ENCODE data around the gene CTTN. TPM values are rescaled to one million over a fixed set of nuclear protein-coding genes. Genes with fewer than 3 reads are reported as not detected.

CTTN gene
- total and polyA plus RNA-seq, 9 of the 15 experiments (the other 6 are each of a cell fraction or from before 2014, with no cell fraction given) = 9.9 to 158 (median 99.7) TPM

DNA sequence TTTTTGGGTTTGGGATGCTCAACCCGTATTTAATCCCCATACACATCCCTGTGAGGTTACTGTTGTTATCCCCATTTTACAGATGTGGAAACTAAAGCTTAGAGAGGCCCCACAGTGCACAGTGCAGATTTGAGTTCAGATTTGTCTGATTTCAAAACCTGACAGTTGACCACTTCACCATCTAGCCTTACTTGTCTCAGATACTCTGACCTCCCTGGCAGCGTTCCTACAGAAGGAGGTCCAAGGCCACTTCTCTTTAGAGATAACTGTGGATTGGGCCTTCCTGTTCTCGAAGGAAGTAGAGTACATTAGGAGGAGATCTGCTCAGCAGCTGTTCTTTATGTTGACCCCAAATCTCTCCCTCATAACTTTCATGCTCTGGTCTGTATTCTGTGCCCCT is 46.7 kb upstream of the CTTN start:
- in situ Hi-C loops (cut with MboI) = no loop called here
- peaks cover 79% of the 10 kb centered on the region; the same call in 2 of the 3 replicates for H3K36me3 ChIP-seq (ENCODE audit: control insufficient read depth, insufficient read depth, low read length)
- ATAC-seq (no peak; the same call in 2 of the 3 replicates), DNase-seq (ENCODE audit: extremely low read depth in 1 of 4, low spot score in 3 of 4) (no peak), FAIRE-seq (no peak)
- peak; percentile 72 for TF ChIP-seq RBM25 (IDR thresholded peaks at IDR 0.05; ENCODE audit: low read depth, low read length, severe bottlenecking)
- TF ChIP-seq DDX20 (tag; IDR thresholded peaks at IDR 0.05; ENCODE audit: low read depth) = no peak
- TF ChIP-seq ZBTB2 (IDR thresholded peaks at IDR 0.05) = no peak
- peak; percentile 21 to 45; a peak in 1 of 4 replicates for TF ChIP-seq KDM1A (IDR thresholded peaks at IDR 0.05)
- H3K79me2 ChIP-seq (ENCODE audit: control insufficient read depth, insufficient read depth, low read length) = no peaks in the 10 kb centered on the region
- POLR2A ChIA-PET = no interaction called here
- no peak overlapping the region for H2AFZ ChIP-seq (ENCODE audit: low read depth, low read length)
- no peak overlapping the region for H3K4me2 ChIP-seq (ENCODE audit: insufficient read depth, low read length)
- H3K9me1 ChIP-seq (ENCODE audit: control insufficient read depth, insufficient read depth, low read length) = no peaks in the 10 kb centered on the region
- BruUV-seq (replicated peaks) = no TSS peak
- 48% methylated on average over 2 of the region's 3 CpGs for WGBS (ENCODE audit: insufficient coverage, low coverage, missing lambda C conversion rate)
- no peaks in the 10 kb centered on the region for H3K9me3 ChIP-seq (replicated peaks; ENCODE audit: control insufficient read depth, insufficient read depth, low read depth, low read length)
- H3K27ac ChIP-seq (ENCODE audit: extremely low read depth, low read depth, low read length) = no peak overlapping the region
- CTCF ChIA-PET (ENCODE audit: low intra/inter-chr PET ratio) = no interaction called here
- peak overlapping the region in 1 of 2 experiments; percentile 29; a peak in 1 of 4 replicates for H3K9ac ChIP-seq (ENCODE audit: insufficient read depth in 1 of 2, low read depth in 2 of 2, low read length in 2 of 2)
- no peak overlapping the region for H3K4me3 ChIP-seq
- peaks cover 3% of the 10 kb centered on the region in 2 experiments; a peak in 2 of 5 replicates for H3K4me1 ChIP-seq (replicated peaks in 1 of 2; ENCODE audit: control insufficient read depth in 2 of 2, insufficient read depth in 2 of 2, low read length in 2 of 2)
- H4K20me1 ChIP-seq (replicated peaks; ENCODE audit: control insufficient read depth, insufficient read depth, low read length) = 0 out of 2 replicates have a peak, but pooled peaks cover 3% of the 10 kb centered on the region
- intact Hi-C loops (cut with micrococcal nuclease) = no loop called here
- H3K27me3 ChIP-seq (ENCODE audit: control insufficient read depth in 2 of 2, insufficient read depth in 2 of 2, low read length in 2 of 2) = no peaks in the 10 kb centered on the region

GRCh38 chr11:70352100-70352499 is 46.2 kb upstream of the CTTN start:
- H2AFZ ChIP-seq (ENCODE audit: low read depth, low read length) = no peak overlapping the region
- H3K4me2 ChIP-seq (ENCODE audit: insufficient read depth, low read length) = no peak overlapping the region
- no peak overlapping the region for H3K27ac ChIP-seq (ENCODE audit: extremely low read depth, low read depth, low read length)
- intact Hi-C loops (cut with micrococcal nuclease) (no loop called here), in situ Hi-C loops (cut with MboI) (no loop called here)
- WGBS (ENCODE audit: insufficient coverage, low coverage, missing lambda C conversion rate) = 0% methylated on average over 1 of the region's 1 CpG
- H3K36me3 ChIP-seq (ENCODE audit: control insufficient read depth, insufficient read depth, low read length) = peaks cover 80% of the 10 kb centered on the region; the same call in 2 of the 3 replicates
- ChIA-PET POLR2A (no interaction called here), CTCF (ENCODE audit: low intra/inter-chr PET ratio) (no interaction called here)
- H3K9ac ChIP-seq (ENCODE audit: insufficient read depth in 1 of 2, low read depth in 2 of 2, low read length in 2 of 2) = peak overlapping the region in 1 of 2 experiments; percentile 29; a peak in 1 of 4 replicates
- BruUV-seq (replicated peaks) = no TSS peak
- peaks cover 3% of the 10 kb centered on the region in 2 experiments; a peak in 2 of 5 replicates for H3K4me1 ChIP-seq (replicated peaks in 1 of 2; ENCODE audit: control insufficient read depth in 2 of 2, insufficient read depth in 2 of 2, low read length in 2 of 2)
- ATAC-seq (no peak), DNase-seq (ENCODE audit: extremely low read depth in 1 of 4, low spot score in 3 of 4) (peak in 1 of 4 experiments; percentile 24), FAIRE-seq (peak; percentile 11)
- H3K27me3 ChIP-seq (ENCODE audit: control insufficient read depth in 2 of 2, insufficient read depth in 2 of 2, low read length in 2 of 2) = no peaks in the 10 kb centered on the region
- H3K9me1 ChIP-seq (ENCODE audit: control insufficient read depth, insufficient read depth, low read length) = no peaks in the 10 kb centered on the region
- no peaks in the 10 kb centered on the region for H3K9me3 ChIP-seq (replicated peaks; ENCODE audit: control insufficient read depth, insufficient read depth, low read depth, low read length)
- H3K4me3 ChIP-seq = no peak overlapping the region
- 0 out of 2 replicates have a peak, but pooled peaks cover 3% of the 10 kb centered on the region for H4K20me1 ChIP-seq (replicated peaks; ENCODE audit: control insufficient read depth, insufficient read depth, low read length)
- H3K79me2 ChIP-seq (ENCODE audit: control insufficient read depth, insufficient read depth, low read length) = no peaks in the 10 kb centered on the region
- TF ChIP-seq ADNP (tag; IDR thresholded peaks at IDR 0.05) (no peak), TRIM25 (IDR thresholded peaks at IDR 0.05; ENCODE audit: borderline replicate concordance) (no peak), ZKSCAN8 (CRISPR knock-in tag; IDR thresholded peaks at IDR 0.05) (no peak)

Measured in K562 (cell line).